NCI-H748 (cell line): ENCODE data around the gene ELOB.

Source experiments
- DNase-seq: peaks from one replicate; lab custom pipeline; 2025; ENCODE audit not compliant: unreplicated experiment; lab: John Stamatoyannopoulos, UW

Gene ELOB

DNA sequence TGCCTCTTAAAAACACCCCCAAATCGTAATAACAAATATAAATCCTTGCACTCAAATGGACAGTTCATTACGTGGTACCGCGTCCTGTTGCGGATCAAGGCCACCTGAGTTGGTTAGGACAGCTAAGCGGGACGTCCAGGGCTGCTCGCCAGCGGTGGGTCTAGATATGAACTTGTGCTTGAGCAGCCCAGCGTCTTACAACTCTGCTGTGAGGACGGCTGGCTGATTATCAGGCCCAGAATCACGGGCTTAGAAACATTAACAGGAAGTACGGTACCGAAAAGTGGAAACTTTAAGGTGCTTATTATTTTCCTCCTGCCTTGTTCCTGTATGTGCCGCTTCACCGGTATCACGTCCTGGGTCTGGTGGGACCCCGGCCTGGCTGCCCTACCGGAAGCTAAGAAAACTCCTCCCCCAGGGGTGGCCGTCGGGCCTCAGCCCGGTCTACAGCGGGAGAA, 25.5 kb downstream of the ELOB start:
- peak; percentile 85 for DNase-seq

DNA sequence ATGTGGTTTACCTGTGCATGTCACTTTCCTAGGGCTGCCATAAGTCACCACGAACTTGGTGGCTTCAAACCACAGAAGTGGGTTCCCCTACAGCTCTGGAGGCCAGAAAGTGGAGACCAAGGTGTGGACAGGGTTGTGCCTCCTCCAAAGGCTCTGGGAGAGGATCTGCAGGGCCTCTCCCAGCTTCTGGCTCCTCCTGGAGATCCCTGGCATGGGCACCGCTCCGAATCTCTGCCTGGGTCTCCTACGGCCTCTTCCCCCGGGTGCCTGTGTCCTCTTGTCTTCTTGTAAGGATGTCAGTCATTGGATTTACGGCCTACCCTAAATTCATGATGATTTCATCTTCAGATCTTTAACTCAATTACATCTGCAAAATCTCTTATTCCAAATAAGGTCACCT, 27.1 kb downstream of the ELOB start:
- DNase-seq = no peak

DNA sequence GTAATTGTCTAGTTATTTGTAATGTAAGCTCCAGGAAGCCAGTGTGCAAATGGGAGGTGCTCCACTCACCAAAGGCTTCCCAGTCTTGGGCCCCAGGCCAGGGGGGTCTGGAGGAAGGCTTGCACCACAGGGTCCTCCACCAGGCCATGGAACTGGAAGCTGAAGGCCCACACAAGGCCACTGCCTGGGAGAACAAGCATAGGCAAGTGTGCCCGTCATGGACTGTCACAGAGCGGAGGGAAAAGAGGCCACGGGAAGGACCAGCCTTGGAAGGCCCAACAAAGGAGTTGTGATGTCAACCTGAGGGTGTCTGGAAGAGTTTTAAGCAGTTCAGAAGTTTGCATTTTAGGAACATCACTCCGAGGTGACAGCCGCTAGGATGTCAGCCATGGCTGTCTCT, 27.6 kb downstream of the ELOB start:
- DNase-seq = no peak

DNA sequence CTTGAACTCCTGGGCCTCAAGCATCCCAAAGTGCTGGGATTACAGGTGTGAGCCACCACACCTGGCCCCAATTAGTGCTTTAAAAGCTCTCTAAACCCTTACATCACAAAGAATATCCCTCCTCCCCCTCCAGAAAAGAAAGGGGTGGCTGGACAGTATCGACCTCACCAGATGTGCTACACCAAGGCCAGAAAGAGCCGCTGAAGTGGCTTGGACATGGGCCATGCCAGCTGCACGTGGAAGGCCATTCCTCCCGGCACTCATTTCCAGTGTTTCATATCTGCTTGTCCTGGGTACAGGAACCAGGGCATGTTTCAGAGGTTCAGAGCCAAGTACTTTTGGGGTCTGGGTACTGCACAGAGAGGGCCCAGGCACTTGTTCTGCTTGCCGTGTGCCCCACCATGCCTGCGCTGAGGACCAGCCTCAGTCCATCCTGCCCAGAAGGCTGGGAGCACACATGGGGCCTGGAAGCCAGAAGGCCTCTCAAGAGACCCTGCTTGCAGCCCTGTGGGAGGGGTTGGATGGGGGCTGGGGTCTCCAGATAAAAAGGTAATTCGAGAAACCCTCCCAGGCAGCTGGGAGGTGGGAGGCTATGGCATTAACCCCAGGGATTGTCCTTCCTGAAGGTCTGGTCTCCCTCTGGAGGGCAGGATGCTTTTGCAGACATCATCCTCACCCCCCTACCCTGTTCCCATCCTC, 28.2 kb downstream of the ELOB start:
- no peak for DNase-seq

DNA sequence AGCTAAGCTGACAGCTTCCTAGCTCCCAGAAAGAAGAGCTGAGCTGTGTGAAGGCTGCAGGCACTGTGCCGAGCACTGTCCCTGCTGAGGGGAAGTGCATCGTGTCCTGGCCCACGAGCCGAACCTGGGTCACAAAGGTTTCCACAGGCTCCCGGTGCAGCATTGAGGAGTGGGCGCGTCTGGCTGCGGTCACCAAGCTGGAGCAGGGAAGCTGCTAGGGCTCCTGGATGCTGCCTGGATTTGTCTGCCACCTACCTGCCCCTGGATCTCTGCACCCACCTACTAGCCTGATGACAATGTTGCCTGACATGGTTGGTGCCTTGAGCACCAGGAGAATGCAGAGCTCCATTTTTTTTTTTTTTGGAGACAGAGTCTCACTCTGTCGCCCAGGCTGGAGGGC, 31.1 kb downstream of the ELOB start:
- DNase-seq = no peak

DNA sequence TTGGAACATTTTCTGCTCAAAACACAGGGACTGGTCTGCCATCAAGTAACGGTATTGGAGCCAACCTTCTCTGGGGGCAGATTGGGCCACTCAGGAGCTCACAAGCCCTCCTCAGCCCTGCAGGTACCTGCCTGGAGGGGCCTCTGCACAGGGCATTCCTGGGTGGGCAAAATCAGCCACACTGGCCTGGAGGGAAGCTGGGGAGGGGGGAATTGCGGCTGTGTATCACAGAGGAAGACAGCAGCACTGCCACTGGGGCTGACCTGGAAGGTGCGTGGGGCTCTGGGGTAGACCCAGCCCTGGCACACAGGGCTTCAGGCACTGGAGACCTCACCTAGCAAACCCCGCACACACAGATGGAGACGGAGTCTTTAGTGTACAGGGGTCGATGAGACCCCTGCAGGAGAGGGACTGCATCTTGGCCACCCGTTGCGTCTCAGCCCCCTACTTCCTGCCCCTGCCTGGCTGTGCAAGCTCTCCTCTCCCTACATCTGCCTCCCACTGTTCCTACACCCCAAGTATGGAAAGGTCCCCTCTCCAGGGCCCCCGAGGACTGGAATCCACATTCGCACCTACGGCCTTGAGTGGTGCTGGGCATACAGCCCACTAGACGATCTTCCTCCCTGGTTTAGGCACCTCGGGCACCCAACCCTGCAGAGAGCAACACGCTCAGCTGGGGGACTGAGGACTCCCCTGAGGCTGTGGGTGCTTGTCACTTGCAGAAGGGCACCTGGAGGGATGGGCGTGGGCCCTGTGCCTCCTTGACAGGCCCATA, 31.8 kb downstream of the ELOB start:
- DNase-seq = no peak

DNA sequence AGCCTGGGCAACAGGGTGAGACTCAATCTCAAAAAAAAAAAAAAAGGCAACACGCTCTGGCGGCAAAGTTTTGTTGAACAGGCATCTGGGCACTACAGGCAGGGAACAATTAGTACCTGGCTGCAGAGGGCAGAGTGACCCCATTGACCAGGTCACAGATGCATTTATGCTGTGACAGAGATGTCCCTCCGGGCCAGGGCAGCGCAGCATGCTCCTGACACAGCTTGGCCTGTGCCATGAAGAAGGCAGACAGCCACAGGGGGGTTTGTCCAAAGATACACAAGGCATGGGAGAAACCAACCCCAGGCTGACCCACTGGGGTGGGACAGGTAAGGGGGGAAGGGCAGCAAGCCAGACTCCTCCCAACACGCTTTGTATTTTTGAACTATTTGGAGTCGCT, 32.4 kb downstream of the ELOB start:
- no peak for DNase-seq

DNA sequence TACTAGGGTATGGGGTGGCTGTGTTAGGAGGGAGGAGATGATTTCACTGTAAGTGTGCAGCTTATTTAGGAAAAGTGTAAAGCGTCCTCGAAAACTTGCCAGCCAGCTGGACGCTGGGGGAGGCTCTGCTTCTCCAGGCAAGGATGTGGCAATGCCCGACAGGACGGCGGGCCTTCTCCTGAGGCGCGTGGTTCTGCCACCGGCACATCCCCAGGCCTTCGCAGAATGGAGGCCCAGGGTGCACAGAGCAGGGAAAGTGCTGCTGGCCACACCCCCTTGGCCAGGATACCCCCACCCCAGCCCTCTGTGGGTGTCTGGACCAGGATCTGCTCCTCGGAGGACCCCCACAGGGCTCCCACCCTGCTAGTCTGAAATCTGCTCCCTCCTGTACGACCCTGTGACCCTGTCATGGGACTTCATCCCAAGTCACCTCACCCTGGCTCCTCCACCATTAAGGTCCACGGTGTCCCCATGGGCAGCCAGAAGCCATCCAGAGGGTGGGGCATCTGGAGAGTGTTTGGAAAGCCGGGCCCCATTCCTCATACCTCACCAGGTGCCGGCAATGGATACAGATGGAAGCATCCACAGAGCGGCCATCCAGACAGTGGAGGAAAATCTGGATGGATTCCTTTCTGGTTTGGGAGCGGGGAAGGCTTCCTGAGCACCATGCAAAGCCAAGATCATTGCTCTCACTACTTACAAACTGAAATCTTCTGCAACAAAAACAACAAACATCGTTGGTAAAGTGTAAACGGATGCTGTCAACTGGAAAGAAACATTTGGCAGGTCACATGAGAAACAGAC, 33.9 kb downstream of the ELOB start:
- DNase-seq = no peak

DNA sequence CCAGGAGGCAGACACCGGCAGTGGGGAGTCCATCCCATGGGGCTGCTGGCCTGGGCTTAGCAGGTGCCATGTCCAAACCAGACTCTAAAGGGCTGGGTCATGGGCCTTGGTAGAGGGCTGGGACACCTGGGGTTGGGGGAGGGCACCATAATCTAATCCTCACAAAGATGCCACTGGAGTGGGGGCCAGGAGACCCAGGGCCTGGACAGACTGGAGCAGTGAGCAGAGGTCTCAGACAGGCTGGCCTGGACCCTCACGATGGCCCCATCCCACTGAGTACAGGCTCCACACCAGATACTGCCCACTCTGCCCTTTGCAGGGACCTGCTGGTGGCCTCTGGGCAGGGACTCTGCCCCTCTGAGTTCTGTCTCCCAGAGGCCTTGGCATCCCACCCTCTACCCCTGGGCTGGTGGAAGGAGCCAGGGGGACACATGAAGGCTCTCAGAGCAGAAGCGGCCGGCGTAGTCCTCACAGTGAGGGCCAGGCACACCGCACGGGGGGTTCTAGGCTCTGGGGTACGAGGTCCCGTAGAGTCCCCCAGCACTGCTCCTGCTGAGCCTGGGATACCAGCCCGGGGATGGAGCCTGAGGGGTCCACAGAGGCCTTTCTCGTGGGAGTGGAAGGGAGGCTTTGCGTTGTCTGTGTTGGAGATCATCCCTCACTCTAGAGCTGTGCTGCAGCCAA, 34.6 kb downstream of the ELOB start:
- DNase-seq = no peak

DNA sequence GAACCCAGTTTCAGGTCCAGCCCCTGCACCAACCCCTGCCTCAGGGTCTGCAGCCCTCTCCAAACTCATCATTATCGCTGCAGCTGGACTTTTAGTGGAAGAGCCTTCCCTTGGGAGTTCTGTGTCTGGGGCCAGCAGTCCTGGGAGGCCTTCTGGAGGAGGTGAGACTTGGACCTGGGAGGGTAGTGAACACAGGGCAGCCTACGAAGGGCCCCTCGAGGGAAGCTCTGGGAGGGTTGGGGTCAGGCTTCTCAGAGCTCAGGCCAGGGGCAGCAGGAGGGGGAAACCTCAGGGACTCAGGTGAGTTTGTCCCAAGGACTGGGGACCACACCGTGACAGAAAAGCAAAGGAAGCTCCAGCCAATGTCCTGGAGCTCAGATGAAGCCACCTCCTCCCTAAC, 35.9 kb downstream of the ELOB start:
- no peak for DNase-seq

DNA sequence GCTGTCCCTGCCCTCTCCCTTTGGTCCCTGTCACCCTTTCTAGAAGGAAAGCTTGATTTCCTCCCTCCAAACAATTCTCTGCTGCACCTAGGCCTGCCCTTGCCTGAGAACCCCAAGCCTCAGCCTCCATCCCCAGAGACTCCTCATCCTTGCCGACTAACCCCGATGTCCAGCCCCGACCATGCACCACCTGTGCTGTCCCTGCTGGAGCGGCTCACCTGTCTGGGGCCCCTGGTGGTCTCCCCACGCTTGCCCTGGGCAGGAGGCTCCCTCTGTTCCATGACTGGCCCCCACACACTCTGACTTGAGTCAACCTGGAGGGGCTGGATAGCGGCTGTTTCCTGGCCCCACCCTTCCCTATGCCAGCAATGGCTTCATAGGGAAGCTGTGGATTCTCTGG, 36.6 kb downstream of the ELOB start:
- no peak for DNase-seq

DNA sequence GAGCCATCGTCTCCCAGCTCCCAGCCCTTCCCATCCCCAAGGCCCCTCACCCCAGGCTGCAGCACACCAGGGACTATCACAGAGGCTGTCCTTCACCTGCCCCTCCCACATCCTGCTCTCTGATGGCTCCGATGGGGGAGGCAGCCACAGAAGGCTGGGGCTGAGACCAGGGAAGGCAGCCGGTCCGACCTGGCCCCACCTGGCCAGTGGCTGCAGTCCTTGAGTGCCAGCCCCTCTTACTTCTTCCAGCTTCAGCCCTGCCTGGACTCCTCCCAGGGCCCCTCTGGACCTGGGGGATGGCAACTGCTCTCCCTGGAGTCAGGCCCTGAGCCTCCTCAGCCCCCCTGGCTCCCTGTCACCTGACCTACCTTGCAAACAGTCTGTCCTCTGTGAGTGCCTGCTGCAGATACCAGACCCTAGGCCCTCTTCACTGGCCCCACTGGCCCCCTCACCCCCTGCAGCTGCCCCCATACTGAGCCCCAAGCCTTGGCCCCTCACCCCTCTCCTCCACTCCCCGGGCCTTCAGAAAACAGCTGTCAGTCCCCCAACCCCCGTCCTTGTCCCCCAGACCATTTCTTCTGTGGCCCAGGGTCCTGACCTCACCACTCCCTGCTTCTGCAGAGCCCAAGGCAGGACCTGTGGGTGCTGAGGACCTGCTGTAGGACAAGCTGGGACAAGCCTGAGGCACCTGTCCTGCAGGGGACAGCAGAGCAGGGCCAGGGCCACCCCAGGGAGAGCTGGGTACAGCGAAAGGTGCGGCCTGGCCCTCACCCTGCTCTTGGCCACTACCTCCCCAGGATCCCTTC, 37.3 kb downstream of the ELOB start:
- DNase-seq = no peak

DNA sequence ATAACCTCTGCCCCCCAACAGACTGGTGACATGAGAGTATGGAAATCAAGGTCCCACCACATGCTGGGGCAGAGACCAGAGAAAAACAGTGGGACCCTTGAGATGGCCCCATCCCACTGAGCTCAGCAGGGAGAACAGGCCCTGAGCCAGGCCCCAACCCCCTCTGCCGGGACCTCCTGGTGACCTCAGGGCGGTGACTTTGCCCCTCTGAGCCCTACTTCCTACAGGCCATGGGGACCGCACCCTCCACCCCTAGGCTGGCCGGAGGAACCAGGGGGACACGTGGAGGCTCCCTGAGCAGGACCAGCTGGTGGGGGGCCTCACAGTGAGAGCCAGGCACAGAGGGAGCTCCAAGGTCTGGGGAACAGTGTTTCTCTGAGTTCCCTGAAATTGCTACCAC, 38.5 kb downstream of the ELOB start:
- DNase-seq = no peak

DNA sequence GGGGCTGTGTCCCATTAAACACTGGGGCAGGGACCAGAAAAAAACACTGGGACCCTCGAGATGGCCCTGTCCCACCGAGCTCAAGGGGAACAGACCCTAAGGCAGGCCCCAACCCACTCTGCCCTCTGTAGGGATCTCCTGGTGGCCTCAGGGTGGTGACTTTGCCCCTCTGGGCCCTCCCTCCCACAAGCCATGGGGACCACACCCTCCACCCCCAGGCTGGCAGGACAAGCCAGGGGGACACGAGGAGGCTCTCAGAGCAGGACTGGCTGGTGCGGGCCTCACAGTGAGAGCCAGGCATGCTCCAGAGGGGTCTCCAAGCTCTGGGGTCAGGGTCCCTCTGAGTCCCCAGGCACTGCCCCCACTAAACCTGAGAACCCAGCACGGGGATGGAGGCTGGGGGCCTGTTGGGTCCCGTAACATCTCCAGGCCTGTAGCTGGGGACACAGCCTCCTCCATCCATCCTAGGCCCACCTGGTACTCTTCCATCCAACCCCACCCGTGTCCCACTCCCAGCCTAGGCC, 39.1 kb downstream of the ELOB start:
- no peak for DNase-seq

DNA sequence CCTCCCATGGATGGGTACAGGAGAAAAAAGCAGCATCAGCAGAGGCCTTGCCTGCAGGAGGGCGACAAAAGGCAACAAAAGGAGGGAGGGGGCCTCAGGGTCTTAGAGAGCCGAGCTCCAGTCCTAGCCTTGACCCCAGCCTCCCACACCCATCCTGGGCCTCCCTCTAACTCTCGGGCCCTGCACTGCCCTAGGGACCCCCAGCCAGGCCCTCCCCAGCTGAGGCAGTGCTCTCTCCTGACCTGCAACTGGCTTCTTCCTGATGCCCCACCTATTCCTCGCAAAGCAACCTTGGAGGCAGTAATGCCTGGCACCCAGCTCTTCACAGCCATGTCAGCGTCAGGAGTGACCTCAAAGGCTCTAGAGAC, 39.9 kb downstream of the ELOB start:
- no peak for DNase-seq

DNA sequence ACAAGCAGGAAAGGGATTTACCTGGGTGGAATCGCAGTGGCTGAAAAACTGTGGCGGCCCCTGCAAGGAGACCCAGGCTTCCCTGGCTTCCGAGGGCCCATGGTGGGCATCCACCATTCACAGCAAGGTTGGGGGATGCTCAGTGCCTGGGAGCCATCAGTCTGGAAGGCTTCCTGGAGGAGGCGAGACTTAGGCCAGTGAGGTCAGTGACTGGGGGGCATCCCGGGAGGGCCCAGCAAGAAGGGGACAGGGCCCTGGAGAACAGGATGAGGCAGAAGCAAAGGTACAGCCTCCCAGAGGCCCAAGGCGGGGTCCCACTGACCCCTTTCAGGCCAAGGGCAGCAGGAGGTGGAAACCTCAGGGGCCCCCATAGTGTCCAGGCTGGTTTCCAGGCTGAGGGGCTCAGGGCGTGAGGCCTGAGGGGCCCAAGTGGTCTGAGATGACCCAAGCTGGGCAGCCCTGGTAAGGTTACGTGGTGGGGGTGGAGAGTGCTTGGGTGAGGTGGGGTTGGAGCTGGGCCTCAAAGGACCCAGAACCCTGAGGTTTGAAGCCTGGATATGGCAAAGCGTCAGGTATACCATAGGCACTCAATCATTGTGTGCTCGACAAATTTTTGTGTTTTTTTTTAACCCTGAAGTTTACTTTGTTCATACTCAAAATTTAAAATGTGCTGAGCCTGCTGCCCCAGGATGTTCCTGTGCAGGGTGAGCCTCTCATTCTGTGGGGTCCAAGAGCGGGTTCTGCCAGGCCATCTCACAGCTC, 40.4 kb downstream of the ELOB start:
- DNase-seq = no peak

DNA sequence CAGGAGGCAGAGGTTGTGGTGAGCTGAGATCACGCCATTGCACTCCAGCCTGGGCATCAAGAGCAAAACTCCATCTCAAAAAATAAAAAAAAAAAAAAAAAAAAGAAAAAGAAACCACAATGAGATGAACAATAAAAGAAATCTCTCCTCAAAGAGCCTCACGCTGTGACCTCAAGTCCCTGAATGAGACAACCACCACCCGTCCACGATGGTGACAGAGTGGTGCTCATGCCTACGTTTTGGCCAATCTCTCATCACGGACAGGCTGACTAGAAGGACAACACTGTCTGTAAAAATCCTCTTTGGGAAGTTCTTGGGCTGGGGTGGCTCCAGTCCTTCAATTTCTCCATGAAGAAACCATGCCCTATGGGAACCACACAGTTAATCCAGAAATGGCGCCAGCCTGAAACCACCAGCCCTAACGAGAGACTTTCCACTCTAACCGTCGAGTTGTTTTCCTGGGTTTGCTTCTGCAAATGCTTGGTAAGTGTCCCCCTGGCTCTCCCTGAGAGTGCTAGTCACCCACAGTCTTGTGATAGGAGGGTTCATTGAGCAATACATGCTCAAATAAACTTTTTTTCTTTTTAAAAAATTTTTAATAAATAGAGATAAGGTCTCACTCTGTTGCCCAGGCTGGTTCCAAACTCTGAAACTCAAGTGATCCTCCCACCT, 42.1 kb downstream of the ELOB start:
- DNase-seq = no peak

DNA sequence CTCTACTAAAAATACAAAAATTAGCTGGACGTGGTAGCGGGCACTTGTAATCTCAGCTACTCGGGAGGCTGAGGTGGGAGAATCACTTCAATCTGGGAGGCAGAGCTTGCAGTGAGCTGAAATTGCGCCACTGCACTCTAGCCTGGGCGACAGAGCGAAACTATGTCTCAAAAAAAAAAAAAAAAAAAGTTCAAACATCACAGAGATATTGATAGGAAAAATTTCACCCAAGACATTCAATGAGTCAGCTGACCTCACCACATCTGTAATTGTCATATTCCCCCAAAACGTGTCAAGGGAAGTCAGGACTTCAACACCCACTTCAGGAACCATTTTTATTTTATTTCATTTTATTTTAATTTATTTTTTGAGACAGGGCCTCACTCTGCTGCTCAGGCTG, 49.0 kb downstream of the ELOB start:
- DNase-seq = no peak

DNA sequence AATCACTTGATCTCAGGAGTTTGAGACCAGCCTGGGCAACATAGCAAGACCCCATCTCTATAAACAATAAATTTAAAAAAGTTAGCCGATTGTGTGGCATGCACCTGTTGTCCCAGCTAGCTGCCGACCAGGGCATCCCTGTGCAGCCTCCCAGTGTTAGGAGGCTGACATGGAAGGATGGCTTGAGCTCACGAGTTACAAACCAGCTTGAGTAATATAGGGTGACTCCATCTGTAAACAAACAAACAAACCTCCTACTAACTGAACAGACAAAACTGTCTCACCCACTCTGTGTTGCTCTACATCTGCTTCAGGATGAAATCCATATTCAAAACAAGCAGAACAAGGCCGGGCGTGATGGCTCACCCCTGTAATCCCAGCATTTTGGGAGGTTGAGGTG, 50.2 kb downstream of the ELOB start:
- DNase-seq = no peak
